Neural cell (in vitro differentiated cells): ENCODE results near the gene GRAMD1B. TPM values are rescaled to one million over a fixed set of nuclear protein-coding genes. Genes with fewer than 3 reads are reported as not detected.

ENCODE experiments used
- H2AFZ ChIP-seq: fragments of 200-600, 300-800 bp; sonication (generic), shearing (Covaris generic); 2 replicates; pipeline ENCODE4 v1.6.0; 2014; ENCODE audit warnings: low read depth, mild to moderate bottlenecking, antibody characterized with exemption, low read length, moderate library complexity
- H3F3A ChIP-seq: fragments of 200-600 bp; shearing (Covaris generic); 2 replicates; pipeline ENCODE4 v1.6.1; 2016; ENCODE audit warnings: mild to moderate bottlenecking, moderate library complexity, mixed read lengths, antibody characterized with exemption, low read length; ENCODE audit not compliant: insufficient read depth, poor library complexity, severe bottlenecking
- H3K27ac ChIP-seq: fragments of 200-600, 300-800 bp; sonication (generic), shearing (Covaris generic); 2 replicates; pipeline ENCODE4 v1.5.1; 2014; ENCODE audit warnings: mild to moderate bottlenecking, low read length, moderate library complexity
- H3K27me3 ChIP-seq: fragments of 300-800, 200-600 bp; sonication (generic), shearing (Covaris generic); 2 replicates; pipeline ENCODE4 v1.6.0; 2014; ENCODE audit warnings: mild to moderate bottlenecking, low read depth, low read length, moderate library complexity; ENCODE audit not compliant: insufficient read depth
- H3K36me3 ChIP-seq: fragments of 300-800, 200-600 bp; sonication (generic), shearing (Covaris generic); 2 replicates; pipeline ENCODE4 v1.5.1; 2014; ENCODE audit warnings: mild to moderate bottlenecking, antibody characterized with exemption, low read length, moderate library complexity; ENCODE audit not compliant: insufficient read depth
- H3K4me2 ChIP-seq: fragments of 300-800, 200-600 bp; sonication (generic), shearing (Covaris generic); 2 replicates; pipeline ENCODE4 v1.6.0; 2014; ENCODE audit warnings: mild to moderate bottlenecking, low read length
- H3K4me3 ChIP-seq: fragments of 300-800, 200-600 bp; sonication (generic), shearing (Covaris generic); 2 replicates; pipeline ENCODE4 v1.5.1; 2014; ENCODE audit warnings: mild to moderate bottlenecking, low read length, moderate library complexity
- H3K79me2 ChIP-seq: fragments of 200-600 bp; shearing (Covaris generic); replicated peaks from 2 replicates; pipeline ENCODE4 v1.6.0; 2014; ENCODE audit warnings: mild to moderate bottlenecking, low read length, moderate library complexity; ENCODE audit not compliant: insufficient read depth
- H3K9ac ChIP-seq: fragments of 300-800, 200-600 bp; sonication (generic), shearing (Covaris generic); 2 replicates; pipeline ENCODE4 v1.6.1; 2016; ENCODE audit warnings: mild to moderate bottlenecking, low read length, mixed read lengths
- H3K9me2 ChIP-seq: fragments of 200-600 bp; shearing (Covaris generic); 2 replicates; pipeline ENCODE4 v1.6.1; 2016; ENCODE audit warnings: mild to moderate bottlenecking, low read length, mixed read lengths; ENCODE audit not compliant: insufficient read depth
- H3K9me3 ChIP-seq: fragments of 200-600, 300-800 bp; sonication (generic), shearing (Covaris generic); 2 replicates; pipeline ENCODE4 v1.6.1; 2016; ENCODE audit warnings: mild to moderate bottlenecking, mixed run types, low read length, moderate library complexity, mixed read lengths
- H4K20me1 ChIP-seq: fragments of 200-600 bp; shearing (Covaris generic); 2 replicates; pipeline ENCODE4 v1.6.1; 2016; ENCODE audit warnings: mild to moderate bottlenecking, mixed run types; ENCODE audit not compliant: insufficient read depth
- EP300 ChIP-seq: fragments of 450-650 bp; conservative IDR thresholded peaks from 2 replicates; pipeline ENCODE4 v1.6.1; 2014; ENCODE audit warnings: antibody characterized with exemption, mild to moderate bottlenecking, moderate library complexity; ENCODE audit not compliant: poor library complexity, severe bottlenecking
- EZH2 ChIP-seq: fragments of 200-600, 300-800 bp; shearing (Covaris generic), sonication (generic); IDR thresholded peaks from 2 replicates; pipeline ENCODE4 v1.6.1; 2014; ENCODE audit warnings: antibody characterized with exemption, low read length, borderline replicate concordance, mild to moderate bottlenecking; ENCODE audit not compliant: insufficient read depth, poor library complexity, severe bottlenecking
- MXI1 ChIP-seq: fragments of 450-650 bp; conservative IDR thresholded peaks from 2 replicates; pipeline ENCODE4 v1.6.1; 2014; ENCODE audit warnings: antibody characterized with exemption, mild to moderate bottlenecking; ENCODE audit not compliant: poor library complexity, severe bottlenecking
- POLR2AphosphoS5 ChIP-seq: IDR thresholded peaks from 2 replicates; pipeline ENCODE4 v1.6.1; 2012
- RAD21 ChIP-seq: fragments of 450-650 bp; conservative IDR thresholded peaks from 2 replicates; pipeline ENCODE4 v1.6.1; 2014; ENCODE audit warnings: antibody characterized with exemption, mild to moderate bottlenecking, moderate library complexity
- SMC3 ChIP-seq: fragments of 450-650 bp; conservative IDR thresholded peaks from 2 replicates; pipeline ENCODE4 v1.6.1; 2014; ENCODE audit warnings: antibody characterized with exemption, mild to moderate bottlenecking, moderate library complexity; ENCODE audit not compliant: poor library complexity
- TAF1 ChIP-seq: IDR thresholded peaks from 2 replicates; pipeline ENCODE4 v1.6.1; 2012; ENCODE audit warnings: low read depth
- polyA plus RNA-seq: library from polyadenylated mRNA; depleted of rRNA; stranded (reverse); fragments of >200 nt; gene quantifications from 2 replicates; pipeline ENCODE4 v1.2.3, GENCODE V29; 2014
- TF ChIP-seq, protein P1 (sequence below): IDR thresholded peaks from 2 replicates; pipeline ENCODE4 v1.6.1; 2012; ENCODE audit warnings: borderline replicate concordance
- TF ChIP-seq, protein P2 (sequence below): fragments of 450-650 bp; IDR thresholded peaks from 2 replicates; pipeline ENCODE4 v1.5.1; 2014; ENCODE audit warnings: antibody characterized with exemption, mild to moderate bottlenecking, moderate library complexity; ENCODE audit not compliant: poor library complexity, severe bottlenecking

Gene GRAMD1B
- polyA plus RNA-seq, 1 donor from 2014 or later: 1.5 TPM

DNA sequence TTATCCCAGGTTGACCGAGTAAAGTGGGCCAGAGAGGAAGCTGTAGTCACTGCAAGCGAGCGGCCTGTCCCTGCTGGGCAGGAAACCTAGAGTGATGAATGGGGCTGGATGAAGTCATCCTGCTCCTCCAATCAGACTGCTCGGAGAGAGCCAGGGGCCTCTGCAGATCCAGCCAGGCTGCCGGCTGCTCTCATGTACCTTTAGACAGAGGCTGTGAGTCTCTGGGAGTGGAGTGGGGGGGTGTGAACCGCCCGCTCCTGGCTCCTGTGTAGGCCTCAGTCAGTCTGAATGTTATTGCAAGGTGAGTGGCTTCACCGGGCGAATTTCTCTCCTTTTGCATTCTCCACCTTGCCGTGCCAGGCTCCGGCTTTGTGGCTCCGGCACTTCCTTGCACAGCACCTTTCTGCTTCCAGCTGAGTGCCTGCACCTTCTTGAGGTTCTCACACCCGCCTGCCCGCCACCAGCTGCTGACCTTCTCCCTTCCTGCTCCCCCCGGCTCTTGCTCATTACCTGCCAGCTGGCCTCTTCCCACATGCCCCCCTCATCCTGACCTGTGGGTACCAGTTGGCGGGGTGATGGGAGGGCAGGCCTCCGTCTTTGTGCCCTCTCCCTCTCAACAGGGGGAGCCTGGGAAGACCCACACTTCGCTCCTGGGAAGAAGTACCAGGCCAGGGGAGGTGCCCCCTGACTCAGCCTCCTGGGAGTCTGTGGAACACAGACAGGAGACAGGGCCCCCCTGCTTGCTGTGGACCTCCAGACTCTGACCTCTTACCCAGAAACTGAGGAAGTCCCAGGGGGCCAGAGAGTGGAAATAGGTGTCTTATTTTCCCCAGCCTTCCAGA is 79.9 kb downstream of the GRAMD1B start:
- Histone ChIP-seq H4K20me1 (no peaks in the 10 kb centered on the region), H3K9ac (peak overlapping the region; percentile 64), H2AFZ (peak overlapping the region; percentile 42), H3K9me2 (no peaks in the 10 kb centered on the region), H3K4me2 (no peak overlapping the region), H3K79me2 (no peaks in the 10 kb centered on the region), H3K4me3 (peak overlapping the region; percentile 26), H3K27ac (peak overlapping the region; percentile 80), H3K36me3 (no peaks in the 10 kb centered on the region), H3K27me3 (no peaks in the 10 kb centered on the region), H3K9me3 (no peaks in the 10 kb centered on the region), H3F3A (no peaks in the 10 kb centered on the region)
- TF ChIP-seq POLR2AphosphoS5 (peak; percentile 67), EZH2 (no peak), RAD21 (no peak), TAF1 (no peak), MXI1 (no peak), SMC3 (no peak), EP300 (no peak)
- TF ChIP-seq, protein P1, sequence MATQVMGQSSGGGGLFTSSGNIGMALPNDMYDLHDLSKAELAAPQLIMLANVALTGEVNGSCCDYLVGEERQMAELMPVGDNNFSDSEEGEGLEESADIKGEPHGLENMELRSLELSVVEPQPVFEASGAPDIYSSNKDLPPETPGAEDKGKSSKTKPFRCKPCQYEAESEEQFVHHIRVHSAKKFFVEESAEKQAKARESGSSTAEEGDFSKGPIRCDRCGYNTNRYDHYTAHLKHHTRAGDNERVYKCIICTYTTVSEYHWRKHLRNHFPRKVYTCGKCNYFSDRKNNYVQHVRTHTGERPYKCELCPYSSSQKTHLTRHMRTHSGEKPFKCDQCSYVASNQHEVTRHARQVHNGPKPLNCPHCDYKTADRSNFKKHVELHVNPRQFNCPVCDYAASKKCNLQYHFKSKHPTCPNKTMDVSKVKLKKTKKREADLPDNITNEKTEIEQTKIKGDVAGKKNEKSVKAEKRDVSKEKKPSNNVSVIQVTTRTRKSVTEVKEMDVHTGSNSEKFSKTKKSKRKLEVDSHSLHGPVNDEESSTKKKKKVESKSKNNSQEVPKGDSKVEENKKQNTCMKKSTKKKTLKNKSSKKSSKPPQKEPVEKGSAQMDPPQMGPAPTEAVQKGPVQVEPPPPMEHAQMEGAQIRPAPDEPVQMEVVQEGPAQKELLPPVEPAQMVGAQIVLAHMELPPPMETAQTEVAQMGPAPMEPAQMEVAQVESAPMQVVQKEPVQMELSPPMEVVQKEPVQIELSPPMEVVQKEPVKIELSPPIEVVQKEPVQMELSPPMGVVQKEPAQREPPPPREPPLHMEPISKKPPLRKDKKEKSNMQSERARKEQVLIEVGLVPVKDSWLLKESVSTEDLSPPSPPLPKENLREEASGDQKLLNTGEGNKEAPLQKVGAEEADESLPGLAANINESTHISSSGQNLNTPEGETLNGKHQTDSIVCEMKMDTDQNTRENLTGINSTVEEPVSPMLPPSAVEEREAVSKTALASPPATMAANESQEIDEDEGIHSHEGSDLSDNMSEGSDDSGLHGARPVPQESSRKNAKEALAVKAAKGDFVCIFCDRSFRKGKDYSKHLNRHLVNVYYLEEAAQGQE: peak; percentile 11
- TF ChIP-seq, protein P2, sequence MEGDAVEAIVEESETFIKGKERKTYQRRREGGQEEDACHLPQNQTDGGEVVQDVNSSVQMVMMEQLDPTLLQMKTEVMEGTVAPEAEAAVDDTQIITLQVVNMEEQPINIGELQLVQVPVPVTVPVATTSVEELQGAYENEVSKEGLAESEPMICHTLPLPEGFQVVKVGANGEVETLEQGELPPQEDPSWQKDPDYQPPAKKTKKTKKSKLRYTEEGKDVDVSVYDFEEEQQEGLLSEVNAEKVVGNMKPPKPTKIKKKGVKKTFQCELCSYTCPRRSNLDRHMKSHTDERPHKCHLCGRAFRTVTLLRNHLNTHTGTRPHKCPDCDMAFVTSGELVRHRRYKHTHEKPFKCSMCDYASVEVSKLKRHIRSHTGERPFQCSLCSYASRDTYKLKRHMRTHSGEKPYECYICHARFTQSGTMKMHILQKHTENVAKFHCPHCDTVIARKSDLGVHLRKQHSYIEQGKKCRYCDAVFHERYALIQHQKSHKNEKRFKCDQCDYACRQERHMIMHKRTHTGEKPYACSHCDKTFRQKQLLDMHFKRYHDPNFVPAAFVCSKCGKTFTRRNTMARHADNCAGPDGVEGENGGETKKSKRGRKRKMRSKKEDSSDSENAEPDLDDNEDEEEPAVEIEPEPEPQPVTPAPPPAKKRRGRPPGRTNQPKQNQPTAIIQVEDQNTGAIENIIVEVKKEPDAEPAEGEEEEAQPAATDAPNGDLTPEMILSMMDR: no peak

DNA sequence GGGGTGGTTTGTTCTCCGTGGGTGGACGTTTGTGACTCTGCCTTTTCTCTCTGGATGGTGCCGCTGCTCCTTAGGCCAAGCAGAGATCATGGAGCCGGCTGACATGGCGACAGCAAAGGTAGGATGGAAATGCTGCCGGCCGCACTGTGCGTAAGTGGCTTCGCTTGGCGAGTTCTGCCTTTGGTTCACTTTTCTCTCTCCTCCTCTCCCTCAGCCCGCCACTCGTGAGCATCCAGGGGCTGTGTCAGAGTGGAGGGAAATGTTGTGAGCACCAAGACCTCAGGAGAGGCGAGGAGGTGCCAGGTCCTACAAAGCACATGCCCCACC is 80.5 kb downstream of the GRAMD1B start:
- no peaks in the 10 kb centered on the region for H3K9me3 ChIP-seq
- peak overlapping the region; percentile 64 for H3K9ac ChIP-seq
- H3K9me2 ChIP-seq: no peaks in the 10 kb centered on the region
- H2AFZ ChIP-seq: no peak overlapping the region
- H3K79me2 ChIP-seq: no peaks in the 10 kb centered on the region
- no peak overlapping the region for H3K4me2 ChIP-seq
- H3F3A ChIP-seq: no peaks in the 10 kb centered on the region
- TF ChIP-seq SMC3: no peak
- H3K27me3 ChIP-seq: no peaks in the 10 kb centered on the region
- H4K20me1 ChIP-seq: no peaks in the 10 kb centered on the region
- H3K36me3 ChIP-seq: no peaks in the 10 kb centered on the region
- peak overlapping the region; percentile 80 for H3K27ac ChIP-seq
- H3K4me3 ChIP-seq: no peak overlapping the region
